Naive B cell (primary cell): Measurements from ENCODE around the gene SUZ12. TPM values are rescaled to one million over a fixed set of nuclear protein-coding genes. Genes with fewer than 3 reads are reported as not detected.
"Not testable (repeated sequence)": the region's sequence is repeated elsewhere in the genome, so short reads cannot be mapped to it uniquely, and the experiment has no call there.

Experiments used
- ATAC-seq, 2 donors: fragments of 150-1000 bp; cut with Tn5 transposase; 2 replicates each; pipeline ENCODE4 v1.10.0; 2021; ENCODE audit warnings: low read depth in 2 of 2, mild to moderate bottlenecking in 2 of 2, moderate library complexity in 2 of 2
- DNase-seq: peaks from one replicate; pipeline ENCODE4 v3.0.0; 2022
- H3K27ac Mint-ChIP-seq, 6 donors: one replicate each; pipeline ENCODE4 v1.8.0; 2020 to 2022; ENCODE audit warnings: mild to moderate bottlenecking in 6 of 6, mixed read lengths in 6 of 6, moderate library complexity in 5 of 6, inconsistent platforms in 2 of 6
- H3K27me3 Mint-ChIP-seq, 3 donors: one replicate each; pipeline ENCODE4 v1.8.0; 2021 to 2022; ENCODE audit warnings: mixed read lengths in 3 of 3, mild to moderate bottlenecking in 1 of 3
- H3K36me3 Mint-ChIP-seq, 2 donors: one replicate each; pipeline ENCODE4 v1.8.0; 2020 to 2022; ENCODE audit warnings: mixed read lengths in 2 of 2, inconsistent platforms in 1 of 2, mild to moderate bottlenecking in 1 of 2
- H3K4me1 Mint-ChIP-seq, 3 donors: one replicate each; pipeline ENCODE4 v1.8.0; 2020 to 2022; ENCODE audit warnings: mixed read lengths in 3 of 3, inconsistent platforms in 1 of 3, mild to moderate bottlenecking in 1 of 3, moderate library complexity in 1 of 3
- H3K4me3 Mint-ChIP-seq, 8 donors: one replicate each; pipeline ENCODE4 v1.8.0; 2020 to 2022; ENCODE audit warnings: mild to moderate bottlenecking in 8 of 8, mixed read lengths in 8 of 8, moderate library complexity in 8 of 8, inconsistent platforms in 2 of 8
- H3K9me3 Mint-ChIP-seq, 7 donors: one replicate each; pipeline ENCODE4 v1.8.0; 2020 to 2022; ENCODE audit warnings: mixed read lengths in 7 of 7, mild to moderate bottlenecking in 5 of 7, inconsistent platforms in 2 of 7, moderate library complexity in 1 of 7
- polyA plus RNA-seq, 6 donors: library from polyadenylated mRNA; unstranded; fragments of 300-500 nt; fragmentation: Illumina TruSeq; gene quantifications; one replicate each; pipeline ENCODE4 v1.2.3, GENCODE V29; 2021; ENCODE audit warnings: low read depth in 6 of 6

SUZ12 gene
- polyA plus RNA-seq, 6 donors from 2014 or later: 16.4 to 28.4 (median 24.3) TPM

DNA sequence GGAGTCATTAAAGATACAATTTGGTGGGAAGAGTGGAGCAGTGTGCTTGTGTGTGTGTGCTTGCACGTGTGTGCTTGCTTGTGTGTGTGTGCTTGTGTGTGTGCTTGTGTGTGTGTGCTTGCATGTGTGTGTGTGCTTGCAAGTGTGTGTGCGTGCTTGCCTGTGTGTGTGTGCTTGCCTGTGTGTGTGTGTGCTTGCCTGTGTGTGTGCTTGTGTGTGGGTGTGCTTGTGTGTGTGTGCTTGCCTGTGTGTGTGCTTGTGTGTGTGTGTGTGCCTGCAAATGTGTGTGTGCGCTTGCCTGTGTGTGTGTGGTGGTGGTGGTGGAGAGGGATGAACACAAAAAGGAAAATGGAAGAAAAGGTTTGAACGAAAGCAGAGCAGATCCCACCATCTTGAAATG, 90.5 kb downstream of the SUZ12 start:
- DNase-seq, H3K9me3 Mint-ChIP-seq, ATAC-seq, H3K27me3 Mint-ChIP-seq, H3K4me1 Mint-ChIP-seq, H3K36me3 Mint-ChIP-seq, H3K4me3 Mint-ChIP-seq: not testable (repeated sequence)
- peak overlapping the region in 3 of 6 donors; percentile 12 to 75 (median 69) for H3K27ac Mint-ChIP-seq

DNA sequence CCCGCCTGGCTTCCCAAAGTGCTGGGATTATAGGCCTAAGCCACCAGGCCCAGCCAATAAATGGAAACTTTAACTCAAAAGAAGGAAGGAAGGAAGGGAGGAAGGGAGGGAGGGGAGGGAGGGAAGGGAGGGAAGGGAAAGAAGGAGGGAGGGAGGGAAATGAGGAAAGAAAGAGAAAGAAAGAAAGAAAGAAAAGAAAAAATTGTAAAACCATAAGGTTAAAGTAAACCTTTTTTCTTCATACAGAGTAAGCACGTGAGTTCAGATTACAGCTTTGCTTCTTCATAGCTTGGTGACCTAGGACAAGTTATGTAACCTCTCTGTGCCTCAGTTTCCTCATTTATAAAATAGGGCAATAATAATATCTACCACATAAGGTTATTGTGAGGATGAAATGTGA, 96.4 kb downstream of the SUZ12 start:
- Mint-ChIP-seq H3K4me1 (no peaks in the 10 kb centered on the region), H3K4me3 (no peak overlapping the region), H3K27me3 (no peaks in the 10 kb centered on the region), H3K36me3 (peaks cover 5 to 16% of the 10 kb centered on the region in 2 donors), H3K9me3 (no peaks in the 10 kb centered on the region), H3K27ac (no peak overlapping the region)
- DNase-seq: no peak
- no peak for ATAC-seq

DNA sequence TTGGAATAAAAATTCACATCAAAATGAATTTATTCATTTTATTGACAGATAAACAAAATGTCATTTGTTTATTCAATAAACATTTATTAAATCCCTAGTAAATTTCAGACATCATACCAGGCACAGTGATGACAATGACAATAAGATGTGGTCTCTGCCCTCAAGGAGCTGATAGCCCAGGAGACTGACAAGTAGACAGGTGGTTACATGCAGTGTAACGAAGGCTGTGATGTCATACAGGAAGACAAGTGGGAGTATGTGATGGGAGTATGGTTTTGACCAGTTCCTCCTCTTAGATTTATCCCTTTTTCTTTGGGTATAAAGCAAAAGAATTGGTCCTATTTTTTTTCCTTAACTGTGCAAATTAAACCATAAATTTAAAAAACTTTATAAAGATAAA, 97.0 kb downstream of the SUZ12 start:
- H3K4me1 Mint-ChIP-seq, DNase-seq, H3K27me3 Mint-ChIP-seq, ATAC-seq, H3K4me3 Mint-ChIP-seq, H3K9me3 Mint-ChIP-seq, H3K27ac Mint-ChIP-seq: not testable (repeated sequence)
- peaks cover 5 to 16% of the 10 kb centered on the region in 2 donors for H3K36me3 Mint-ChIP-seq

DNA sequence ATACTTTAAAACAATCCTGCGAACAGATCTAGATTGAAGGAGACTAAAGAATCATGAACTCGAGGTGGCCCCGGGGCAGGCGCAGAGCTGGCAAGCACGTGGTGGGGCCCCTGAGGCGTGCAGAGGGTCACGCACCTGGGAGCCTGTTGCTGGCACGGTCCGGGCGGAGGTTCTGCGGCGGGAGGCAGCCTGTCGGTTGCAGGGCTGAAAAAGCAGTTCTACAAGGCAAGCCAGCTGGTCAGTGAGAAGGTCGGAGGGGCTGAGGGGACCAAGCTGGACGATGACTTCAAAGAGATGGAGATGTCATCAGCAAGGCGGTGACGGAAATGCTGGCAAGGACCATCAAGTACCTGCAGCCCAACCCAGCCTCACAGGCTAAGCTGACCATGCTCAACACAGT, 103.4 kb downstream of the SUZ12 start:
- H3K36me3 Mint-ChIP-seq: peaks cover 9 to 12% of the 10 kb centered on the region in 2 donors
- H3K4me3 Mint-ChIP-seq: not testable (repeated sequence)

DNA sequence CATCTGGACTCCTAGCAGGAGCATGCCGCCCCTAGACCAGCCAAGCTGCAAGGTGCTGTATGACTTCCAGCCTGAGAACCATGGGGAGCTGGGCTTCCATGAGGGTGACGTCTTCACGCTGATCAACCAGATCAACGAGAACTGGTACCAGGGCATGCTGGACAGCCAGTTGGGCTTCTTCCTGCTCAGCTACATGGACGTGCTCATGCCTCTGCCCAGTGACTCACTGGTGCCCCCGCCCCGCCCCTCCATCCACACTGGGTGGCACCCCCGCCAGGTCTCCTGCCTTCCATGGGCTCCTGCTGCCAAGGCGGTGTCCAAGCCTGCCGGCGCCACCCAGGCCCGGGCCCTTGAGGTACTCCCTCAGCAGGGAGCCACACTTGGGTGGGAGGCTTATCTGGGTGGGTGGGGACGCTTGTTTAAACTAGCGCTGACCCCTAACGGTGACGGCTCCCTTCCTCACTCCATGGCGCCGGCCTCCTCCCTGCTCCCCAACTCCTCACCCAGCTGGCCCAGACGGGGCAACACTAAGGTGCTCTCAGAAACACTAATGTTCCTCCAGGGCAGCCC, 104.6 kb downstream of the SUZ12 start:
- not testable (repeated sequence) for DNase-seq, H3K9me3 Mint-ChIP-seq, H3K27me3 Mint-ChIP-seq, H3K4me1 Mint-ChIP-seq, ATAC-seq, H3K27ac Mint-ChIP-seq, H3K4me3 Mint-ChIP-seq
- peaks cover 5 to 11% of the 10 kb centered on the region in 2 donors for H3K36me3 Mint-ChIP-seq

More for the DNA sequence above, 103.4 kb downstream of the SUZ12 start:
- not testable (repeated sequence) for ATAC-seq, H3K27me3 Mint-ChIP-seq, H3K4me1 Mint-ChIP-seq, H3K9me3 Mint-ChIP-seq, H3K27ac Mint-ChIP-seq, DNase-seq

DNA sequence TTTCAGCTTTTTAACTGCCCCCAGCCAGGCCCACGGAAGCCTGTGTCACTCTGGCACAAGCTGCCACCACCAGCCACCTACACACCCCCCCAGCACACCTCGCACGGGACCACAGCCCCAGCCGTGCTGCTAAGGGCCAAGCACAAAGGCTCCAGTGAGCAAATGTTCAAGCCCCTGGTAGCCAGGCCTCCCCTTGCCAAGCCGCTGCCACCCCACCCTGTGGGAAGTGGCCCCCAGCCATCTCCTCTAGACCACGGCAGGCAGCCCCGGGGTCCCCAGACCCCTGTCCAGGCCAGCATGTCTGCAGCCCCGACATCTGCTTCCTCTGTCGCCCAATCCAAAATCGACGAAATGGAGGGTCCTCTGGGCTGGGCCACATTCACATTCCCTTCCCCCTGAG, 105.5 kb downstream of the SUZ12 start:
- H3K27ac Mint-ChIP-seq, H3K9me3 Mint-ChIP-seq, DNase-seq, H3K4me1 Mint-ChIP-seq, H3K4me3 Mint-ChIP-seq, H3K36me3 Mint-ChIP-seq, H3K27me3 Mint-ChIP-seq, ATAC-seq: not testable (repeated sequence)

DNA sequence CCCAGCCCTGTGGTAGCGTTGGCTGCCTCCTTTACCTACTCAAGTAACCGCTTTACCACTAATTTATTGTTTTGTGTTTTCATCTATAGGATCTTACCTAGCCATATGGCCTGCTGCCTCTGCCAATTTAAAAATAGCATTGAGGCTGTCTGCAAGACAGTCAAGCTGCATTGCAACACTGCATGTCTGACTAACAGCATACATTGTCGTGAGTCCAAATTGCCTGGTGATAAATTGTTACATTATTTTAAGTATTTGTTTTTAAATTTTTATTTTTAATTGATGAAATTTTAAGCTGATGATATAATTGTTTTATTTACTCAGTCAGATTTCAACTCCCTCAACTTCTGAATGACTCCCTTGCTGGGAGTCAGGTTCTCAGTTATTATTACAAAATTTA, 108.8 kb downstream of the SUZ12 start:
- not testable (repeated sequence) for H3K9me3 Mint-ChIP-seq, H3K36me3 Mint-ChIP-seq, H3K4me3 Mint-ChIP-seq, DNase-seq, H3K27me3 Mint-ChIP-seq, H3K4me1 Mint-ChIP-seq, ATAC-seq
- peak overlapping the region in 1 of 6 donors; percentile 60 for H3K27ac Mint-ChIP-seq

DNA sequence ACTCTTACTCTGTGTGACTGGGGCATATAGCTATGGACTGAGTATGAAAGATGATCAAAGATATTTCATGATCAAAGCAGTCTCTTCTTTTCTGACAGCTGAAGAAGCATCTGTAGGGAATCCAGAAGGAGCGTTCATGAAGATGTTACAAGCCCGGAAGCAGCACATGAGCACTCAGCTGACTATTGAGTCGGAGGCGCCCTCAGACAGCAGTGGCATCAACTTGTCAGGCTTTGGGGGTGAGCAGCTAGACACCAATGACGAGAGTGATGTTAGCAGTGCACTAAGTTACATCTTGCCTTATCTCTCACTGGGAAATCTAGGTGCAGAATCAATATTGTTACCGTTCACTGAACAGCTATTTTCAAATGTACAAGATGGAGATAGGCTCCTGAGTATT, 110.9 kb downstream of the SUZ12 start:
- H3K4me3 Mint-ChIP-seq: not testable (repeated sequence)

More for the DNA sequence above, 110.9 kb downstream of the SUZ12 start:
- H3K4me1 Mint-ChIP-seq, H3K9me3 Mint-ChIP-seq, H3K27ac Mint-ChIP-seq, H3K36me3 Mint-ChIP-seq, ATAC-seq, DNase-seq, H3K27me3 Mint-ChIP-seq: not testable (repeated sequence)

Other genes starting within 250 kb of the SUZ12 start
- 10 to 100 TPM; 63.0 to 81.4 (median 66.9) TPM for gene COPRS, start 77.8 kb upstream of the SUZ12 start, polyA plus RNA-seq
- gene UTP6, start 35.3 kb upstream of the SUZ12 start, polyA plus RNA-seq: 10 to 100 TPM; 36.2 to 95.7 (median 71.9) TPM
- gene LRRC37B, start 70.4 kb downstream of the SUZ12 start, polyA plus RNA-seq: 1 to 10 TPM; 1.9 to 7.6 (median 5.1) TPM
- 10 to 100 TPM; 20.4 to 29.8 (median 27.3) TPM for gene RHOT1, start 205.5 kb downstream of the SUZ12 start, polyA plus RNA-seq